Small intestine (tissue), 7 donors: ENCODE data around the gene SLCO4A1. TPM values are rescaled to one million over a fixed set of nuclear protein-coding genes. Genes with fewer than 3 reads are reported as not detected.

Source experiments
- DNase-seq, 2 donors: peaks; one replicate each; pipeline versions ENCODE4 v3.0.0 to v3.0.0-alpha.2; 2013
- FAIRE-seq: peaks from 2 replicates; lab custom pipeline; 2012; peaks lifted over from hg19 to GRCh38; lab: Jason Lieb, UNC
- H3K27ac ChIP-seq, 3 donors: one replicate each; pipeline ENCODE4 v1.5.1; 2013; ENCODE audit warnings: low read length in 2 of 3, mild to moderate bottlenecking in 2 of 3, control low read depth in 1 of 3, inconsistent platforms in 1 of 3, low read depth in 1 of 3, moderate library complexity in 1 of 3
- H3K27me3 ChIP-seq, 3 donors: one replicate each; pipeline ENCODE4 v1.6.1; 2013; ENCODE audit warnings: low read length in 3 of 3, inconsistent platforms in 1 of 3; ENCODE audit not compliant: control insufficient read depth in 3 of 3, insufficient read depth in 3 of 3
- H3K36me3 ChIP-seq, 3 donors: one replicate each; pipeline ENCODE4 v1.6.1; 2013; ENCODE audit warnings: low read length in 3 of 3, inconsistent platforms in 1 of 3, low read depth in 1 of 3, mild to moderate bottlenecking in 1 of 3, moderate library complexity in 1 of 3; ENCODE audit not compliant: control insufficient read depth in 3 of 3, insufficient read depth in 2 of 3
- H3K4me1 ChIP-seq, 3 donors: one replicate each; pipeline ENCODE4 v1.6.1; 2013; ENCODE audit warnings: low read length in 2 of 3, inconsistent platforms in 1 of 3, low read depth in 1 of 3, mild to moderate bottlenecking in 1 of 3, moderate library complexity in 1 of 3; ENCODE audit not compliant: control insufficient read depth in 3 of 3, insufficient read depth in 2 of 3
- H3K4me3 ChIP-seq, 3 donors: one replicate each; pipeline ENCODE4 v1.5.1; 2013; ENCODE audit warnings: low read length in 3 of 3, control low read depth in 1 of 3, inconsistent platforms in 1 of 3, low read depth in 1 of 3, mild to moderate bottlenecking in 1 of 3, moderate library complexity in 1 of 3
- H3K9me3 ChIP-seq, 2 donors: one replicate each; pipeline ENCODE4 v1.6.1; 2013; ENCODE audit warnings: low read depth in 1 of 2, low read length in 1 of 2; ENCODE audit not compliant: control insufficient read depth in 2 of 2, insufficient read depth in 1 of 2
- WGBS, 3 donors: extraction: QIAGEN DNeasy Blood & Tissue Kit; methylation state at CpG; one replicate each; pipeline ENCODE4 v1.1.7; 2013; 5-methylcytosine and 5-hydroxymethylcytosine counted together
- polyA plus RNA-seq, 4 donors: library from polyadenylated mRNA; stranded (reverse) in 3 of 4; unstranded in 1 of 4; fragments of 200-250 nt in 3 of 4; fragments of 120-200 nt in 1 of 4; gene quantifications; one replicate each; pipeline versions ENCODE4 v1.2.1 to v1.2.3, GENCODE V29; 2013
- donor health status: healthy with polysubstance abuse.
- donor health status: control.
- donor health status: control.
- donor health status: Bipolar disorder and iron deficiency.
- donor health status: healthy.

The SLCO4A1 gene
- polyA plus RNA-seq, 4 donors = 0.58 to 22.4 (median 3.5) TPM

DNA sequence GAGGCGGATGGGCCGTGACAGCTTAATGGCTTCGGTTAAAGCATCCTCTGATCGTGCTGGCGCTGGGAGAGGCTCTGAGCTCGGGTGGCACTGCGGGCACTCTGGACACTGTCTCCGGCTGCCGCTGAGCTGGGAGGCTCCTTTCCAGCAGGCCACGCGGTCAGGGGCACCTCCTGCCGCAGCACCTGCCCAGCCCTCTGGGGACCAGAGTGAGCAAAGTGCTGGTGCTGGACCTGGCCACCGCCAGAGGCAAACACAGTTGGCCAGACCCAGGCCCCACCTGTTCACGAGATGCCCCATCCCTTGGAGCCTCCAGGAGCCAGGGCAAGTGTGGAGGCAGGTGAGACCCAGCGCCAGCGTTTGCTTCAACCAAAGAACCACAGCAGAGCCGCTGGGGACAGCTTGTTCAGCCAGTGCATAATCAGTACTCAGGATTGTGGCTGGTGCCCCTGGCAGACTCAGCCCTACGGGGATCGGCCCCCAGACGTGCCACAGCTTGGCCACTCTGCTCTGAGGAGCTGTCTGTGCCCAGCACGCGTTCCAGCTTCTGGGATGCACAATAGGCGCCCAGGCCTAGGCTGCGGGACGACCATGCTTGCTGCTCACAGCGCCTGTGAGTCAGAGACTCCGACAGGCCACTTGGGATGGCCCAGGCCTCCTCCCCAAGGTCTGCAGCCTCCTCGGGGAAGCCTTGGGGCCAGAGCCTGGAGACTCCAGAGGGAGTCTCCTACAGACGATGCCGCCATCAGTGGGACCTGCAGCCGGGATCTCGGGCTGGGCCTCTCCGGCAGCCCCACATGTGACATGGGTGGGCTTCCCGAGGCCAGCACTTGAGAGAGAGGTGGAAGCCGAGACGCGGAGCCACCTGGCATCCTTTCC is 38.2 kb upstream of the SLCO4A1 start:
- Histone ChIP-seq H3K27me3 (peaks cover 0 to 19% (median 2%) of the 10 kb centered on the region in 3 donors), H3K4me3 (no peak overlapping the region), H3K9me3 (no peaks in the 10 kb centered on the region), H3K4me1 (peaks cover 0 to 7% (median 0%) of the 10 kb centered on the region in 3 donors), H3K36me3 (no peaks in the 10 kb centered on the region), H3K27ac (peak overlapping the region in 1 of 3 donors; percentile 22)
- 77 to 88% (median 85%) methylated on average over 34 to 37 of the region's 37 CpGs for WGBS, 3 donors
- DNase-seq (no peak), FAIRE-seq (no peak)

DNA sequence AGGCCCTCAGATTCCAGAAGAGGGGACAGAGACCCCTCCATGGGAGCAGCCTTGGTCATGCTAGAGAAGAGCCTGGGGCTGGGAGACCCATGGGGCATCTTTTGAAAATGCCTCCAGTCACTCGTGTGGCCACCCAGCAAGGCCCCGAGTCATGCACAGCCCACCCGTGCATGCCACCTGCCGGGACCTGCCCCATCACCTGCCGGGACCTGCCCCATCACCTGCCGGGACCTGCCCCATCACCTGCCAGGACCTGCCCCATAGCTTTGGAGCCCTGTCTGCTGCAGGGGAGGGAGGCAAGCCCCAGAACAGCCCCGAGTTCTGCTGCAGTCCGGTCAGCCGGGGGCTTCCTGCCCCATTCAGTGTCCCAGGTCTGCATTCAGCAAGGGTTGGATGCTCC is 37.5 kb upstream of the SLCO4A1 start:
- Histone ChIP-seq H3K4me1 (peaks cover 0 to 7% (median 0%) of the 10 kb centered on the region in 3 donors), H3K27ac (no peak overlapping the region), H3K9me3 (no peaks in the 10 kb centered on the region), H3K27me3 (peaks cover 0 to 24% (median 2%) of the 10 kb centered on the region in 3 donors), H3K4me3 (no peak overlapping the region), H3K36me3 (no peaks in the 10 kb centered on the region)
- WGBS, 3 donors = 45 to 81% (median 76%) methylated on average over 9 of the region's 9 CpGs
- DNase-seq (no peak), FAIRE-seq (no peak)

DNA sequence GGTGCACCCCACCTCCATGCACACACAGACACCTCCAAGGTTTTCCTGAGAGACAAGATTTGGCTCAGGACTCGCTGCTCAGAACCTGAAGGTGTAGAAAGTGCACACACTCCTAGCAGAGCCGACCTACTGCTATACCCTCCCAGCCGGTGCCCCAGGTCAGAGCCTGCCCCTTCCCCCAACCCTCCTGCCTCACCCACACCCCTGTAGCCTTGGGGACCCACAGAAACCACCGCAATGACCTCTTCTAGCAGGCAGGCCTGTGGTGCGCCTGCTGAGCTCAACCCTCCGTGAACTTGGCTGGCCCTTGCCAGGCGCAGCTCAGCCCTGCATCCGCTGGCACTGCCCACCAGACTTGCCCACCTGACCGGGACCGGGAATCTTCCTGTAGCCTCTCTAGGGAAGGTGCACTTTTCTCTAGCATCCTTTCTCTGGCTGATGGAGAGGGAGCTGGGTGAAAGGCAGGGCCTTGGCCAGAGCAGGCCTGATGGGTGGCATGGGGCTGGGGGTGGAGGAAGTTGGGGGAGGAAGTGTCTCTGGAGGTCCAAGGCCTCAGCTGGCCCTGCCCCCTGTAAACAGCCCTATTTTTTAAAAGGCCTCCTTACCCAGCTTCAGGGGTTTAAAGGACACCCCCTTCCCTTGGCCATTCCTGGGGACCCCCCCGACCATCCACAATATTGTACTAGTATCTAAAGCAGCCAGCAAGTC is 36.9 kb upstream of the SLCO4A1 start:
- peak overlapping the region in 1 of 3 donors; percentile 6 for H3K27ac ChIP-seq
- FAIRE-seq = no peak

DNA sequence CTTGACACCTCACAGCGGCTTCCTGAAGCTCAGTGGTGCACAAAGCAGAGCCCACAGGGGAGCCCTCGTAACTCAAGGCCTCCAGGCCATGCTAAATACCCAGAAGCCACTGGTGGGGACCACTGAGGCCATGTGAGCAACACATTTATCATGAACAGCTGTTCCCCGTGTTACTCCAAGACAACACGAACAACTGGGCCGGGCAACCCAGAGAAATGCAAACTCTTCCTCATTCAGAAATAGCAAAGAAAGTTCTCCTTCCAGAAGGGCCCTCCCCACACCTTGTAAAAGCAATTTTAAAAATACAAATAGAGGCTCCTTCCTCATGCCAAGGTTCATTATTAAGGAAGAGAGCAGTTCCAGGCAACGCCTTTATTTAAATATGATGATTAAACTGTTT is 36.3 kb upstream of the SLCO4A1 start:
- H3K4me3 ChIP-seq = no peak overlapping the region

More for the DNA sequence above, 36.9 kb upstream of the SLCO4A1 start:
- no peak for DNase-seq
- 86 to 88% (median 88%) methylated on average over 11 of the region's 11 CpGs for WGBS, 3 donors
- H3K27me3 ChIP-seq = peaks cover 0 to 24% (median 2%) of the 10 kb centered on the region in 3 donors
- H3K4me1 ChIP-seq = peaks cover 0 to 7% (median 0%) of the 10 kb centered on the region in 3 donors
- no peak overlapping the region for H3K4me3 ChIP-seq
- H3K36me3 ChIP-seq = no peaks in the 10 kb centered on the region
- no peaks in the 10 kb centered on the region for H3K9me3 ChIP-seq

DNA sequence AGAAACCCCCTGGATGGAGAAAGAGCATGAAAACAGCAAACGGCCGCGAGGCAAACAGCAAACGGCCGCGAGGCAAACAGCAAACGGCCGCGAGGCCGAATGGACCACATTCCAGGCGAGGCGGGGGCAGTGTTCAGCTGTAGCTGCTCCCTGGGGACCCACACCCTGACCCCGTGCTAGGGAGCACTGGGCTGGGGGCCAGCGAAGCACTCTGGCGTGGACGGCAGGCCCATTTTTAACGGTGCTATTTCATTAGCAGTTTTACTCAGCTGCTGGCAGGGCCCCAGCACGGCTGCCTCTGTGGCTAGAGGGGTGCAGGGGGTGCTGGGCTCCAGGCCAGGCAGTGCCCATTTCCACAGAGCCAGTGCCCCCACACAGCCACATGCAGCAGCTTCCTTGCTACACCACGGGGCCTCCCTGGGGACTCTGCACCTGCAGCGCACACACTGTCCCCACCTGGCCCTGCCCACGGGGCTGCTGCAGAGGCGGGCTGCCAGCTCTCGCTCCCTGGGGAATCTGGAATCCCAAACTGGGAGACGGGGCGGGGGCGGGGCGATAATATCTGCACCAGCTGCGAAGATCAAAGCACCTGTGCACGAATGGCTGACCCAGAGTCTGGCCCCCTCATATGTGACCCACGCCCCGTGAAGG is 35.6 kb upstream of the SLCO4A1 start:
- WGBS, 3 donors = 16 to 30% (median 18%) methylated on average over 31 of the region's 31 CpGs
- Histone ChIP-seq H3K4me3 (no peak overlapping the region), H3K36me3 (no peaks in the 10 kb centered on the region), H3K9me3 (peaks cover 0 to 6% of the 10 kb centered on the region in 2 donors), H3K4me1 (peaks cover 0 to 7% (median 0%) of the 10 kb centered on the region in 3 donors), H3K27ac (no peak overlapping the region), H3K27me3 (peaks cover 0 to 27% (median 0%) of the 10 kb centered on the region in 3 donors)
- FAIRE-seq (no peak), DNase-seq (peak in 1 of 2 donors; percentile 55)

More for the DNA sequence above, 36.3 kb upstream of the SLCO4A1 start:
- H3K36me3 ChIP-seq = no peaks in the 10 kb centered on the region
- H3K27me3 ChIP-seq = peaks cover 0 to 27% (median 0%) of the 10 kb centered on the region in 3 donors
- H3K4me1 ChIP-seq = peaks cover 0 to 7% (median 0%) of the 10 kb centered on the region in 3 donors
- 35 to 49% (median 43%) methylated on average over 6 of the region's 6 CpGs for WGBS, 3 donors
- H3K27ac ChIP-seq = peak overlapping the region in 1 of 3 donors; percentile 6
- FAIRE-seq (no peak), DNase-seq (peak in 1 of 2 donors; percentile 43)
- peaks cover 0 to 4% of the 10 kb centered on the region in 2 donors for H3K9me3 ChIP-seq

DNA sequence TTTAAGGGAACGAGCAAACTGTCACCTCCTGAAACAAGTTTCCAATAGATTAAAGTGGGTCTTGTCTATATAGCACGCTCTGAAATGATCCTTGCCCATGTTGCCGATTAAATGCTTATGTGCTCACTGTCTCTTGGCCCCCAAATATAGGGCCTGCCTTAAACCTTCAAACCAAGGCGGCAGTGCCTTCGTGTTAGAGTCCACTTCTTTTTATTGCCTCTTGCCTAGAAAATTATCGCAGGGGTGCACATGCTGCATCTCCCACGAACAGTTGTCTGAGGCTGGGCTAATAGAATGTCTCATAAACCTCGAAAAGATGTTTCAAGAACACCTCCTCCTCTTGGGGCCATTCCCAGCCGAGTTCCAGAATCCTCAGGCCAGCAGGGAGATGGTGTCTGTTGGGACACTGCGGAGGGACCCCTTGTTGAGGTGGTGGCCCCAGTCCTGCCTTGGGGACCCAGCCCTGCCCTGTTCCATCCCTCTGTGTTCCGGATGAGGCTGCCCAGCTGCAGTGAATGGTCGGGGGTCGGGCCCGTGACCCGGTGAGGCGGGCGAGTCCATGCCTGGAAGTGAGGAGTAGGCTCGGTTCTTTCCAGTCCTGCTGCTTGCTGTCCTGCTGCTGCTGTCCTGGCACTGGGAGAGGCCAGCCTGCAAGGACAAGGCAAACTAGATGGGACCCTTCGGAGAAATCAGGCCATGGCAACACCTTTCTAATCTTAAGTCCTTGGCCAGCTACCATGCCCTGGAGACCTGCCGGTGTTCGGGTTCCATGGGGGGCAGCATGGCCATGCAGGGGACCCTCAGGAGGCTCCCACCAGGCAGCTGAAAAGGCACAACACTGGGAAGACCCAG is 34.7 kb upstream of the SLCO4A1 start:
- peaks cover 0 to 29% (median 0%) of the 10 kb centered on the region in 3 donors for H3K27me3 ChIP-seq

DNA sequence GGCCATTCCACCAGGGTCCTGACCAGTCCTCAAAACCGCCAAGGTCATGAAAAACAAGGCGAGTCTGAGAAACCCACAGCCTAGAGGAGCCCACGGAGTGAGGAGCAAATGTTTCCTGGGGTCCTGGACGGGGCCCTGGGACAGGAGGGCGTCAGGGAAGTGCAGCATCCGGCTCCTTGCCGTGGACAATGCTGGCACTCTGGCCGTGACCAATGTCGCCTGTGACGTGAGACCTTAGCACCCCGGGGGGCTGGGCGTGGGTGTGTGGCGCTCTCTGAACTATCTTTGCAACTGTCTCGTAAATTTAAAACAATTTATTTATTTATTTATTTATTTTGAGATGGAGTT is 34.1 kb upstream of the SLCO4A1 start:
- Histone ChIP-seq H3K9me3 (peaks cover 0 to 6% of the 10 kb centered on the region in 2 donors), H3K4me1 (peaks cover 0 to 7% (median 0%) of the 10 kb centered on the region in 3 donors), H3K27me3 (peaks cover 0 to 26% (median 0%) of the 10 kb centered on the region in 3 donors), H3K36me3 (no peaks in the 10 kb centered on the region), H3K4me3 (no peak overlapping the region), H3K27ac (no peak overlapping the region)
- DNase-seq (no peak), FAIRE-seq (no peak)
- WGBS, 3 donors = 76 to 89% (median 83%) methylated on average over 14 of the region's 14 CpGs

More for the DNA sequence above, 34.7 kb upstream of the SLCO4A1 start:
- Histone ChIP-seq H3K36me3 (no peaks in the 10 kb centered on the region), H3K4me3 (no peak overlapping the region), H3K4me1 (peaks cover 0 to 7% (median 0%) of the 10 kb centered on the region in 3 donors), H3K9me3 (peaks cover 0 to 6% of the 10 kb centered on the region in 2 donors), H3K27ac (no peak overlapping the region)
- DNase-seq = no peak
- 51 to 83% (median 66%) methylated on average over 21 of the region's 21 CpGs for WGBS, 3 donors
- no peak for FAIRE-seq
